Thymus (tissue), 11 donors: ENCODE measurements around the gene LRP1B. TPM values are rescaled to one million over a fixed set of nuclear protein-coding genes. Genes with fewer than 3 reads are reported as not detected.

Experiments
- DNase-seq, 9 donors: peaks; one replicate each; pipeline ENCODE4 v3.0.0-alpha.2; 2013; ENCODE audit warnings: low spot score in 9 of 9, low read depth in 6 of 9, missing footprints in 1 of 9
- H3K27ac ChIP-seq, 2 donors: one replicate each; pipeline ENCODE4 v1.5.1; 2013; ENCODE audit warnings: control low read depth in 1 of 2, low read depth in 1 of 2, low read length in 1 of 2, mild to moderate bottlenecking in 1 of 2, moderate library complexity in 1 of 2
- H3K27me3 ChIP-seq, 2 donors: one replicate each; pipeline ENCODE4 v1.5.1; 2013; ENCODE audit warnings: low read length in 1 of 2; ENCODE audit not compliant: control insufficient read depth in 2 of 2, insufficient read depth in 1 of 2
- H3K36me3 ChIP-seq, 2 donors: one replicate each; pipeline ENCODE4 v1.5.1; 2013; ENCODE audit warnings: low read length in 1 of 2, mild to moderate bottlenecking in 1 of 2, moderate library complexity in 1 of 2; ENCODE audit not compliant: control insufficient read depth in 2 of 2, insufficient read depth in 2 of 2
- H3K4me1 ChIP-seq, 2 donors: one replicate each; pipeline ENCODE4 v1.5.1; 2013; ENCODE audit warnings: low read length in 2 of 2; ENCODE audit not compliant: control insufficient read depth in 2 of 2, insufficient read depth in 2 of 2
- H3K4me3 ChIP-seq, 2 donors: one replicate each; pipeline ENCODE4 v1.5.1; 2013; ENCODE audit warnings: low read length in 2 of 2, control low read depth in 1 of 2, mild to moderate bottlenecking in 1 of 2
- H3K9me3 ChIP-seq, 2 donors: one replicate each; pipeline ENCODE4 v1.5.1; 2013; ENCODE audit warnings: low read length in 1 of 2, mild to moderate bottlenecking in 1 of 2; ENCODE audit not compliant: control insufficient read depth in 2 of 2, insufficient read depth in 1 of 2
- WGBS: extraction: QIAGEN DNeasy Blood & Tissue Kit; methylation state at CpG from one replicate; pipeline ENCODE4 v1.1.7; 2013; 5-methylcytosine and 5-hydroxymethylcytosine counted together
- polyA plus RNA-seq: library from polyadenylated mRNA; stranded (reverse); fragments of 200-250 nt; gene quantifications from one replicate; pipeline ENCODE4 v1.2.3, GENCODE V29; 2013
- total RNA-seq: library from RNA; stranded (reverse); fragments of 120-200 nt; gene quantifications from one replicate; pipeline ENCODE4 v1.2.4, GENCODE V29; 2013
- donor health status: healthy.

Gene LRP1B
- total and polyA plus RNA-seq, 2 donors = 0.18 to 0.28 TPM

DNA sequence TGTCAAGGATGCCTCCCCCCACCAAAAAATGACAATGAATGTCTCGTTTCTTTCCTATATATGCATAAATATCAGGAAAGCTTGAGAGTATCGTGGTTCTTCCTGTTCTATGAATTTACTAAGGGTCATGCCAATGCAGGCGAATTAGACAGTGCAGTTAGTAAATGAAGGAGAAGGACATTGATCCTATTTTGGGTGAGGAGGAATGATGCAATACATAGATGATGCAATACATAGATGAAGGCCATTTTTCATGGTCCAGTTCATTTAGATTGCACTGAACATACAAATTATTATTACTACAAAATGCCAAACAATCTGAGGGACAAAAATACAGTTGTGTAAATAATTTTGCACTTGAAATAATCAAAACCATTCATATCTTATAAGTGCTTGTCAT, 1265.0 kb downstream of the LRP1B start:
- Histone ChIP-seq H3K36me3 (no peaks in the 10 kb centered on the region), H3K9me3 (peaks cover 0 to 6% of the 10 kb centered on the region in 2 donors), H3K4me1 (no peaks in the 10 kb centered on the region), H3K4me3 (no peak overlapping the region), H3K27me3 (no peaks in the 10 kb centered on the region), H3K27ac (no peak overlapping the region)
- WGBS = 89% methylated on average over 3 of the region's 3 CpGs
- DNase-seq = no peak

DNA sequence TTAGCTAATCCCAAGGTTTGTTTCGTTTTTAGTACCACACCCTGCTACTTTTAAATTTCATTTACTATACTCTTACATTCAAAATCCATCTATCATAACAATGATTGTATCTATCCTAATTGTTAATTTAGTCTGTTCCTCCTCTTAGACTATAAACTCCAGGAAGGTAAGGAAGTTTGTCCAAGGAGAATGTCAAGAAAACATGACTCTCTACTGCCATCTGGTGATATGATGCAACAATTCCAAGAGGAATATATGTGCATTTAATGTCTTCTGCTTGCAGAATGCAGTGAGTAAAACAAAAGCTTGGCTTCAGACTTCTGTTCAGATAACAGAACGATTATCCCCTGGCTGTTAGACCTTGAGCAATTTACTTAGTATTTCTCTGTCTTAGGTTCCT, 1267.1 kb downstream of the LRP1B start:
- Histone ChIP-seq H3K36me3 (no peaks in the 10 kb centered on the region), H3K27ac (no peak overlapping the region), H3K27me3 (no peaks in the 10 kb centered on the region), H3K4me3 (no peak overlapping the region), H3K9me3 (peaks cover 0 to under 1% of the 10 kb centered on the region in 2 donors), H3K4me1 (no peaks in the 10 kb centered on the region)
- peak in 6 of 9 donors; percentile 4 to 56 (median 24) for DNase-seq
- 56% methylated on average over 2 of the region's 2 CpGs for WGBS

DNA sequence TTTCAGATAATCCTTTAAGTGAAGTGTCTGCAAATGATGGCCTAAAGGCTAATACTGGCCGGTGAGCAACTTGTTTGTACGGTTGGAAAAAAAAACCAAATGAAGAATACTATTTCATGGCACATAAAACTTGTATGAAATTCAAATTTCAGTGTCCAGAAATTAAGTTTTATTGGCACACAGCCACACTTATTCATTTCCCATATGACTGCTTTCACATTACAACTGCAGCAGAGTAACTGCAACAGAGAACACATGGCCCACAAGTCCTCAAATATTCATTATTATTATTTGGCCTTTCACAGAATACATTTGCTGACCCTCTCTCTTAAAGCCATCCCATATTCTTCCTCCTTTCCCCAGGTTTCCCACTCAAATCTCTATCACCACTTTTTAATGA, 1268.6 kb downstream of the LRP1B start:
- H3K9me3 ChIP-seq = no peaks in the 10 kb centered on the region
- no peak overlapping the region for H3K4me3 ChIP-seq
- H3K27me3 ChIP-seq = no peaks in the 10 kb centered on the region
- DNase-seq = no peak
- no peak overlapping the region for H3K27ac ChIP-seq
- 75% methylated on average over 2 of the region's 2 CpGs for WGBS
- no peaks in the 10 kb centered on the region for H3K4me1 ChIP-seq
- H3K36me3 ChIP-seq = no peaks in the 10 kb centered on the region

DNA sequence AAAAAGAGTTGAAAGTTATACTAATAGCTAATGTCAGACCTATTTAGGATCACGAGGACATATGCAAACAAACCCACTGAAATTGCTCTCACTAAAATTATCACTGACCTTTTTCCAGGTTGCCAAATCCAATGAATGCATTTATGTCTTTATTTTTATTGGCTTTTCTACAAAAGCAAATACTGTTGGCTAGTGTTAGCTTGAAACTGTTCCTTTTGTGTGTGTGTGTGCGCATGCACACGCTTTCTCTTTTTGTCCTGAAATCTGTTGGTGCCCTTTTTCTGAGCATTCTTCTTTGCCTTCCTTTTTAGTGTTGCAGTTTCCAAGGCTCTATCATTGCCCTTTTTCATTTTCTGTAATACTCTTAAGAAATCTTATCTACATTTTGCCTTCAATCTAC, 1269.2 kb downstream of the LRP1B start:
- DNase-seq = no peak
- H3K27me3 ChIP-seq = no peaks in the 10 kb centered on the region
- WGBS = 95% methylated on average over 3 of the region's 3 CpGs
- no peaks in the 10 kb centered on the region for H3K36me3 ChIP-seq
- no peaks in the 10 kb centered on the region for H3K9me3 ChIP-seq
- H3K4me1 ChIP-seq = no peaks in the 10 kb centered on the region
- H3K27ac ChIP-seq = no peak overlapping the region
- H3K4me3 ChIP-seq = no peak overlapping the region

DNA sequence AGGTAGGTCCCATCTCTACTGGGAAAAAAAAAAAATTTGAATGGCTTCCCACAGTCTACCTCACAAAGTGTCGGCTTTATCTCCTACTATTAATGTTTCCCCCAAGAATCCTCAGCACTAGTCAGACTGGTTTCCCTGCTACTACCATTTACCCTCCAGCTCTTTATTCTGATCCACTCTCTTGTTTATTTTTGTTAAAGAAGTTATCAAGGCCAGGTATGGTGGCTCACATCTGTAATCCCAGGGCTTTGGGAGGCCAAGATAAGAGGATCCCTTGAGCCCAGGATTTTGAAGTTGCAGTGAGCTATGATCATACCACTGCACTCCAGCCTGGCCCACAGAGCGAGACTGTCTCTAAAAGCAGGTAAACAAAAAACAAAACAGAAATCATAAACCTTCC, 1275.3 kb downstream of the LRP1B start:
- H3K4me1 ChIP-seq = no peaks in the 10 kb centered on the region
- 92% methylated on average over 2 of the region's 2 CpGs for WGBS

DNA sequence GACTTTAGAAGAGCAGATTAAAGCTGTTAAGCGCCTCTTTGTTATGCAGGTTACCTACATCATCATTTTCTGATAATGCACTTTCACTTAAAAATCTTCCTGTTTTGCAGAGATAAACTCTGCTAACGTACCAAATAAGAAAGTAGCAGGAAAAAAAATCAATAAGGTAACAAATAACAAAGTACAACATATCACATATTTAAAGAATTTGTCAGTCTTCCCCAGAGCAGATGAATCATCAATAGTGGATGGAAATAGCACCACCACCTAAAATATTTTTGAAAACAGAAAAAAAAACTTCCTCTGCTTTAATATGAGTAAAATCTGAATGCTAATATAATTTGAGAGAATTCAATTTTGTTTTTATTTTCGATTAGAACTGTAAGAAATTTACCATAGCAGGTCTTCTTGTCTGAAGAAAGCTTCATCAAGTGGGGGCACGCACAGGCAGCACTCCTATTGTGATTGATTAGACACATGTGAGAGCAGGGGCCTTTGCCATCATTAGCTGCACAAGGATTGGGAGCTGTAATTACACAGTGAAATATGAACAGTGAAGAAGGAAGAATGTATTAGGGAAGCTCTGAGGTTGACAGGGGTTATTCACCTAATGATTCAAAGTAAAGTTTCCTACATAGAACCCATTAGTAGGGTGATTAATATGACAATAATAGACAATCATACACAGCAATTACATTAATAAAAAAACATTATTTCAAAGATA, 1279.4 kb downstream of the LRP1B start:
- Histone ChIP-seq H3K9me3 (no peaks in the 10 kb centered on the region), H3K4me3 (no peak overlapping the region), H3K4me1 (no peaks in the 10 kb centered on the region), H3K27ac (no peak overlapping the region), H3K36me3 (no peaks in the 10 kb centered on the region), H3K27me3 (no peaks in the 10 kb centered on the region)
- 87% methylated on average over 4 of the region's 4 CpGs for WGBS
- no peak for DNase-seq

More for the DNA sequence above, 1275.3 kb downstream of the LRP1B start:
- H3K4me3 ChIP-seq = no peak overlapping the region
- H3K27me3 ChIP-seq = no peaks in the 10 kb centered on the region
- no peak for DNase-seq
- no peak overlapping the region for H3K27ac ChIP-seq
- H3K36me3 ChIP-seq = no peaks in the 10 kb centered on the region
- H3K9me3 ChIP-seq = no peaks in the 10 kb centered on the region

DNA sequence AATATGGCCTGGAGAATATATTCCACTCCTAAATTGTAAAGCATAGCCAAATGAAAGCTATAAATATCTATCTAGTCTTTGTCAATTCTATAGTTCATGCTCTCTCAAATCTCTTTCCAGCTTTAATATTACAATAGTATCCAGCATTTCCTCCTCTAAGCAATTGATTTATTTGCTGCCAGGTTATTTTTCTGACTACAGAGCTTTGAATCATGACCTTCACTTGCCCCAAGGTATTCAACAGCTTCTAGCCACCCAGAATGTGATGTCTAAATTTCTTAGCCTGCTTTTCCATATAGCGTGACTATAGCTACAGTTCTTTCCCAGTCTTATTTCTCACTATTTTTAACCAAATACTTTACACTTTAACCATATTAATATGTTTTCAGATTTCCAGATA, 1287.6 kb downstream of the LRP1B start:
- peaks cover 0 to 2% of the 10 kb centered on the region in 2 donors for H3K4me1 ChIP-seq
- no peak overlapping the region for H3K27ac ChIP-seq
- no peaks in the 10 kb centered on the region for H3K36me3 ChIP-seq
- DNase-seq = no peak
- H3K27me3 ChIP-seq = no peaks in the 10 kb centered on the region
- 96% methylated on average over 1 of the region's 1 CpG for WGBS
- no peak overlapping the region for H3K4me3 ChIP-seq
- no peaks in the 10 kb centered on the region for H3K9me3 ChIP-seq

DNA sequence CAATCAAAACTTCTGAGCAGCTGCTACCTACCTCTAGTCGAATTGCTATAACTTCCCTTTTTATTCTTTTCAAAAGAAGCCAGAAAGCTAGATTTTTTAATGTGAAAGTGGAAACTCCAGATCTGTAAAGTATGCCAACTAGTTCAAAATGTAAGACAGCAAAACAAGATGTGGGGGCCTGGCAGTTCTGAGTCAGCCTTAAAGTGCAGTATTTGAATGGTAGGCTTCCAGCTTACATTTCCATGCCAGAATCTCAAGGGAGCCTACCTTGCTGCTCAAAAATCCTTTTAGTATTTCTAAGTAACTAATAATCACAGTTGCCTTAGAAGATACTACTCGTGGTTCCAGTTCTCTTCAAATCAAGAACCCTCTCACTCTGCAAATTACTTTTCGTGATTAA, 1288.7 kb downstream of the LRP1B start:
- peaks cover 0 to 2% of the 10 kb centered on the region in 2 donors for H3K4me1 ChIP-seq
- H3K4me3 ChIP-seq = no peak overlapping the region
- peak in 3 of 9 donors; percentile 10 to 26 (median 11) for DNase-seq
- H3K9me3 ChIP-seq = no peaks in the 10 kb centered on the region
- WGBS = 76% methylated on average over 3 of the region's 3 CpGs
- no peaks in the 10 kb centered on the region for H3K36me3 ChIP-seq
- H3K27me3 ChIP-seq = no peaks in the 10 kb centered on the region
- peak overlapping the region in 1 of 2 donors; percentile 23 for H3K27ac ChIP-seq

DNA sequence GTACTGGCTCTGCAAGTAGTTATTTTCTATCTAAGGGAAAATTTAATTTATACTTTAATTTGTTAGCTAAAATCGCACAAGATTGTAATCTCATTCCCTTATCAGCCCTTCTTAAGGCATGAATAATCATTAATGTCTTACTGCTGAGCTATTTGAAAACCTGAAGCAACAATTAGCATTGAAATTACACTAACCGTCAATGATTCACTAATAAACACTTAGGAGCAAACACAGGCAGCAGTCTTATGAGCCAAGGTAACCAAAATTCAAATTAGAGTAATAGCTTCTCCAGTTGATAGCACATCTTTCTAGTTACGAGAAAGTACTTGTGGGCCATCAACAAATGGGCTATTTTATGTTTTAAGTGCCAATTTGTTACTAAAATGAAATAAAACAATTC, 1289.7 kb downstream of the LRP1B start:
- no peak for DNase-seq
- H3K4me1 ChIP-seq = peaks cover 0 to 2% of the 10 kb centered on the region in 2 donors
- no peak overlapping the region for H3K27ac ChIP-seq
- no peaks in the 10 kb centered on the region for H3K27me3 ChIP-seq
- 61% methylated on average over 3 of the region's 3 CpGs for WGBS
- no peaks in the 10 kb centered on the region for H3K36me3 ChIP-seq
- no peaks in the 10 kb centered on the region for H3K9me3 ChIP-seq
- no peak overlapping the region for H3K4me3 ChIP-seq
